HG03521 (cell line): ENCODE measurements around the gene NUBPL.
"Not testable (repeated sequence)": the region's sequence is repeated elsewhere in the genome, so short reads cannot be mapped to it uniquely, and the experiment has no call there.

ENCODE experiments used
- ATAC-seq: cut with Tn5 transposase; IDR thresholded peaks from one replicate; pipeline ENCODE4 v1.9.1; 2021; ENCODE audit warnings: mild to moderate bottlenecking, moderate library complexity; ENCODE audit not compliant: unreplicated experiment

NUBPL gene

GRCh38 chr14:31718985-31719384 lies 157.8 kb downstream of the NUBPL start:
- no peak for ATAC-seq

- ATAC-seq: no peak
These were observed 165.1 kb downstream of the NUBPL start for GRCh38 chr14:31726337-31726736.

- ATAC-seq: no peak
These were observed 166.6 kb downstream of the NUBPL start for GRCh38 chr14:31727797-31728196.

GRCh38 chr14:31740688-31741087 lies 179.5 kb downstream of the NUBPL start:
- ATAC-seq: no peak

- no peak for ATAC-seq
These were observed 184.5 kb downstream of the NUBPL start for GRCh38 chr14:31745741-31746140.

GRCh38 chr14:31746326-31746725 lies 185.1 kb downstream of the NUBPL start:
- ATAC-seq: no peak

GRCh38 chr14:31749275-31749674 lies 188.1 kb downstream of the NUBPL start:
- no peak for ATAC-seq

- not testable (repeated sequence) for ATAC-seq
These were observed 189.8 kb downstream of the NUBPL start for GRCh38 chr14:31751047-31751446.

GRCh38 chr14:31752867-31753661 lies 191.9 kb downstream of the NUBPL start:
- ATAC-seq: no peak

- ATAC-seq: no peak
These were observed 197.7 kb downstream of the NUBPL start for GRCh38 chr14:31758941-31759340.

GRCh38 chr14:31760277-31760676 lies 199.1 kb downstream of the NUBPL start:
- ATAC-seq: no peak

GRCh38 chr14:31761325-31761724 lies 200.1 kb downstream of the NUBPL start:
- no peak for ATAC-seq

GRCh38 chr14:31763041-31763440 lies 201.8 kb downstream of the NUBPL start:
- no peak for ATAC-seq

GRCh38 chr14:31766315-31766892 lies 205.2 kb downstream of the NUBPL start:
- no peak for ATAC-seq

GRCh38 chr14:31768355-31768754 lies 207.2 kb downstream of the NUBPL start:
- ATAC-seq: no peak

- ATAC-seq: no peak
These were observed 209.1 kb downstream of the NUBPL start for GRCh38 chr14:31770271-31770670.

GRCh38 chr14:31774567-31774966 lies 213.4 kb downstream of the NUBPL start:
- no peak for ATAC-seq

- ATAC-seq: no peak
These were observed 216.1 kb downstream of the NUBPL start for GRCh38 chr14:31777312-31777711.

- ATAC-seq: no peak
These were observed 220.4 kb downstream of the NUBPL start for GRCh38 chr14:31781578-31781977.

- no peak for ATAC-seq
These were observed 224.4 kb downstream of the NUBPL start for GRCh38 chr14:31785574-31785973.

- ATAC-seq: no peak
These were observed 226.2 kb downstream of the NUBPL start for GRCh38 chr14:31787377-31787776.

GRCh38 chr14:31788340-31788739 lies 227.1 kb downstream of the NUBPL start:
- ATAC-seq: no peak

GRCh38 chr14:31792726-31793125 lies 231.5 kb downstream of the NUBPL start:
- no peak for ATAC-seq
